Gastrocnemius medialis (tissue), 4 donors: ENCODE measurements around the gene RBMS3. TPM values are rescaled to one million over a fixed set of nuclear protein-coding genes. Genes with fewer than 3 reads are reported as not detected.

Source experiments
- ATAC-seq, 2 donors: fragments of 150-250 bp; one replicate each; pipeline ENCODE4 v1.9.1; 2016
- DNase-seq, 2 donors: peaks; one replicate each; pipeline ENCODE4 v3.0.0-alpha.2; 2019
- H3K27ac ChIP-seq, 4 donors: fragments of 200-600 bp; sonication (generic); 1 replicate in 1 of 4; 2 replicates in 3 of 4; pipeline ENCODE4 v1.5.1; 2016 to 2018; ENCODE audit warnings: mild to moderate bottlenecking in 2 of 4, moderate library complexity in 1 of 4
- H3K27me3 ChIP-seq, 3 donors: fragments of 200-600 bp; sonication (generic) in 2 of 3; 1 replicate in 1 of 3; 2 replicates in 2 of 3; pipeline versions ENCODE4 v1.5.1 to v1.6.0; 2016 to 2019; ENCODE audit warnings: mild to moderate bottlenecking in 1 of 3, moderate library complexity in 1 of 3
- H3K36me3 ChIP-seq, 2 donors: fragments of 200-600 bp; sonication (generic) in 1 of 2; one replicate each; pipeline ENCODE4 v1.5.1; 2017 to 2018
- H3K4me1 ChIP-seq, 2 donors: fragments of 200-600 bp; sonication (generic) in 1 of 2; one replicate each; pipeline ENCODE4 v1.5.1; 2016 to 2017; ENCODE audit warnings: mild to moderate bottlenecking in 2 of 2
- H3K4me3 ChIP-seq, 4 donors: fragments of 200-600 bp; sonication (generic) in 3 of 4; 1 replicate in 1 of 4; 2 replicates in 3 of 4; pipeline ENCODE4 v1.5.1; 2016 to 2019; ENCODE audit warnings: mild to moderate bottlenecking in 2 of 4
- H3K9me3 ChIP-seq, 3 donors: fragments of 200-600 bp; sonication (generic) in 2 of 3; 1 replicate in 1 of 3; 2 replicates in 2 of 3; pipeline ENCODE4 v1.5.1; 2016 to 2019
- CTCF ChIP-seq, 5 experiments: fragments of 450-650 bp in 3 of 5; fragments of 200-600 bp in 2 of 5; sonication (generic) in 2 of 5; IDR thresholded peaks in 4 of 5; conservative IDR thresholded peaks in 1 of 5; 1 replicate in 4 of 5; 2 replicates in 1 of 5; pipeline ENCODE4 v1.5.1; 2016 to 2019; ENCODE audit warnings: antibody characterized with exemption in 5 of 5, mild to moderate bottlenecking in 3 of 5, moderate library complexity in 3 of 5
- POLR2A ChIP-seq, 2 donors: fragments of 450-650 bp; IDR thresholded peaks; one replicate each; pipeline ENCODE4 v1.6.1; 2017; ENCODE audit warnings: antibody characterized with exemption in 2 of 2, mild to moderate bottlenecking in 2 of 2, moderate library complexity in 2 of 2
- in situ Hi-C, 4 donors: fragments of 200-750 bp; cut with MboI; loops; one replicate each; pipeline versions ENCODE4 v1.15.0 to v1.8.0; 2017; ENCODE audit warnings: low sequenced_read_pairs in 4 of 4
- intact Hi-C: fragments of 100-400 bp; cut with DNase I; formaldehyde crosslinking; loops from one replicate; pipeline ENCODE4 v1.15.1; 2023; ENCODE audit warnings: low total_unique reads
- total RNA-seq, 4 donors: library from RNA; depleted of rRNA; stranded (reverse); fragments of >200 nt; gene quantifications; one replicate each; pipeline versions ENCODE4 v1.1.0 to v1.2.3, GENCODE V29; 2016

The RBMS3 gene
- total RNA-seq, 4 donors from 2014 or later, result 16.1 to 38.8 (median 22.7) TPM

GRCh38 chr3:29398787-29399186 lies 117.9 kb downstream of the RBMS3 start:
- no peak for TF ChIP-seq POLR2A (IDR thresholded peaks at IDR 0.05)
- intact Hi-C loops (no loop called here), in situ Hi-C loops (no loop called here)

GRCh38 chr3:29406291-29406832 lies 125.5 kb downstream of the RBMS3 start:
- Histone ChIP-seq H3K9me3 (no peaks in the 10 kb centered on the region), H3K27me3 (no peaks in the 10 kb centered on the region), H3K36me3 (no peaks in the 10 kb centered on the region), H3K4me1 (peaks cover 49 to 53% of the 10 kb centered on the region in 2 donors), H3K27ac (peak overlapping the region in 2 of 4 donors; percentile 19 to 31), H3K4me3 (peak overlapping the region in 2 of 4 donors; percentile 5 to 29)
- in situ Hi-C loops, result no loop called here
- intact Hi-C loops, result no loop called here
- ATAC-seq, result peak in 1 of 2 donors; percentile 88
- TF ChIP-seq POLR2A (IDR thresholded peaks at IDR 0.05), result no peak
- DNase-seq, result no peak

More at GRCh38 chr3:29398787-29399186, 117.9 kb downstream of the RBMS3 start:
- no peak overlapping the region for H3K27ac ChIP-seq
- H3K9me3 ChIP-seq, result no peaks in the 10 kb centered on the region
- H3K27me3 ChIP-seq, result no peaks in the 10 kb centered on the region
- H3K36me3 ChIP-seq, result no peaks in the 10 kb centered on the region
- peaks cover 12 to 15% of the 10 kb centered on the region in 2 donors for H3K4me1 ChIP-seq
- ATAC-seq (no peak), DNase-seq (no peak)
- H3K4me3 ChIP-seq, result no peak overlapping the region

- Histone ChIP-seq H3K27me3 (no peaks in the 10 kb centered on the region), H3K4me1 (peaks cover 59 to 66% of the 10 kb centered on the region in 2 donors), H3K9me3 (no peaks in the 10 kb centered on the region), H3K4me3 (no peak overlapping the region), H3K36me3 (no peaks in the 10 kb centered on the region), H3K27ac (no peak overlapping the region)
- DNase-seq, result no peak
- ATAC-seq, result no peak
- intact Hi-C loops, result no loop called here
- in situ Hi-C loops, result no loop called here
- no peak for TF ChIP-seq CTCF (IDR thresholded peaks at IDR 0.05 in 4 of 5, conservative IDR thresholded peaks at IDR 0.05 in 1 of 5)
- TF ChIP-seq POLR2A (IDR thresholded peaks at IDR 0.05), result no peak
Measured at GRCh38 chr3:29408676-29409075, 127.8 kb downstream of the RBMS3 start.

- H3K9me3 ChIP-seq, result no peaks in the 10 kb centered on the region
- TF ChIP-seq POLR2A (IDR thresholded peaks at IDR 0.05) (no peak), CTCF (IDR thresholded peaks at IDR 0.05 in 4 of 5, conservative IDR thresholded peaks at IDR 0.05 in 1 of 5) (no peak)
- H3K27me3 ChIP-seq, result no peaks in the 10 kb centered on the region
- no peak overlapping the region for H3K4me3 ChIP-seq
- no peak for DNase-seq
- in situ Hi-C loops, result no loop called here
- H3K4me1 ChIP-seq, result peaks cover 59 to 67% of the 10 kb centered on the region in 2 donors
- no peak for ATAC-seq
- intact Hi-C loops, result no loop called here
- H3K36me3 ChIP-seq, result no peaks in the 10 kb centered on the region
- no peak overlapping the region for H3K27ac ChIP-seq
Measured at GRCh38 chr3:29409409-29409808, 128.5 kb downstream of the RBMS3 start.

- no peaks in the 10 kb centered on the region for H3K27me3 ChIP-seq
- peak overlapping the region in 2 of 4 donors; percentile 5 to 32 for H3K27ac ChIP-seq
- H3K9me3 ChIP-seq, result no peaks in the 10 kb centered on the region
- intact Hi-C loops (no loop called here), in situ Hi-C loops (no loop called here)
- no peak for TF ChIP-seq CTCF (IDR thresholded peaks at IDR 0.05 in 4 of 5, conservative IDR thresholded peaks at IDR 0.05 in 1 of 5)
- TF ChIP-seq POLR2A (IDR thresholded peaks at IDR 0.05), result no peak
- H3K36me3 ChIP-seq, result no peaks in the 10 kb centered on the region
- ATAC-seq (no peak), DNase-seq (no peak)
- H3K4me1 ChIP-seq, result peaks cover 55 to 72% of the 10 kb centered on the region in 2 donors
- no peak overlapping the region for H3K4me3 ChIP-seq
Measured at GRCh38 chr3:29410220-29410619, 129.3 kb downstream of the RBMS3 start.
